Suppressor macrophage treated with lipopolysaccharide for 4 hours (primary cell): ENCODE data around the gene AURKB.
"Not testable (repeated sequence)": the region's sequence is repeated elsewhere in the genome, so short reads cannot be mapped to it uniquely, and the experiment has no call there.

ENCODE experiments used
- DNase-seq: peaks from one replicate; pipeline ENCODE4 v3.0.0-alpha.2; 2020

AURKB gene

GRCh38 chr17:8187517-8188262 is 22.7 kb downstream of the AURKB start:
- peak; percentile 98 for DNase-seq

- DNase-seq, result peak; percentile 92
Measured at GRCh38 chr17:8186787-8187516, 23.4 kb downstream of the AURKB start.

- DNase-seq, result no peak
Measured at GRCh38 chr17:8186446-8186786, 24.0 kb downstream of the AURKB start.

GRCh38 chr17:8185582-8186445 is 24.6 kb downstream of the AURKB start:
- DNase-seq, result peak; percentile 82

- DNase-seq, result no peak
Measured at GRCh38 chr17:8176998-8177731, 33.2 kb downstream of the AURKB start.

GRCh38 chr17:8176197-8176940 is 34.0 kb downstream of the AURKB start, which contains the start of gene TMEM107:
TSS of gene TMEM107 (minus strand) at chr17:8176380. CDS start at chr17:8176286, 94 bp downstream.
- peak; percentile 92 for DNase-seq

- DNase-seq, result peak; percentile 40
Measured at GRCh38 chr17:8175795-8176196, 34.6 kb downstream of the AURKB start.

GRCh38 chr17:8173871-8174322 is 36.5 kb downstream of the AURKB start:
- no peak for DNase-seq

- DNase-seq, result peak; percentile 96
Measured at GRCh38 chr17:8173056-8173870, 37.1 kb downstream of the AURKB start.

- DNase-seq, result not testable (repeated sequence)
Measured at GRCh38 chr17:8170186-8170585, 40.2 kb downstream of the AURKB start.

- DNase-seq, result no peak
Measured at GRCh38 chr17:8167526-8167925, 42.8 kb downstream of the AURKB start.

GRCh38 chr17:8166731-8167130 is 43.6 kb downstream of the AURKB start:
- no peak for DNase-seq

GRCh38 chr17:8164815-8165131 is 45.6 kb downstream of the AURKB start:
- DNase-seq, result no peak

GRCh38 chr17:8163978-8164814 is 46.2 kb downstream of the AURKB start:
- DNase-seq, result peak; percentile 84

GRCh38 chr17:8162997-8163977 is 47.1 kb downstream of the AURKB start:
- no peak for DNase-seq

- DNase-seq, result peak; percentile 88
Measured at GRCh38 chr17:8162233-8162996, 48.0 kb downstream of the AURKB start, which contains the start of gene VAMP2. TSS of gene VAMP2 (minus strand) at chr17:8162948. CDS start at chr17:8162879, 69 bp downstream.

GRCh38 chr17:8161289-8162232 is 48.8 kb downstream of the AURKB start:
- DNase-seq, result no peak
